GM19467 (cell line): Measurements from ENCODE around the gene RXRB.

ENCODE experiments used
- ATAC-seq: cut with Tn5 transposase; IDR thresholded peaks from one replicate; pipeline ENCODE4 v1.9.1; 2021; ENCODE audit warnings: mild to moderate bottlenecking, moderate library complexity; ENCODE audit not compliant: unreplicated experiment

Gene RXRB

GRCh38 chr6:33177552-33178446 is 22.7 kb downstream of the RXRB start:
- no peak for ATAC-seq

DNA sequence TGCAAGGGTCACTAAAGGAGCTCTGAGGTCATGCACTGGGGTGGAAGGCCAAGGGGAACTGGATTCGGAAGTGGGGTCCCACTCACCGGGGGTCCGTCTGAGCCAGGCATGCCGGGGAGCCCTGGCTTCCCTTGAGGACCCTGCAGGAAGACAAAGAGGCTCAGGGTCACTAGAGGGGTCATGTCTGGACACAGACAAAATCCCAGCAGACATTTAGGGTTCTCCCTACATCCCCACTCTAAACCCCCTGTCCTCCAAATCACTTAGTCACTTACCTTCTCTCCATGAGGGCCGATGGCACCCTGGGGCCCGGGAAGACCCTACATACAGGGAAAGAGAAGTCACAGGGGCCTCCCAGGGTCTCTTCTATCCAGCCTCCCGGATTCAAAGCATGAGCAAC is 23.6 kb downstream of the RXRB start:
- ATAC-seq: no peak

DNA sequence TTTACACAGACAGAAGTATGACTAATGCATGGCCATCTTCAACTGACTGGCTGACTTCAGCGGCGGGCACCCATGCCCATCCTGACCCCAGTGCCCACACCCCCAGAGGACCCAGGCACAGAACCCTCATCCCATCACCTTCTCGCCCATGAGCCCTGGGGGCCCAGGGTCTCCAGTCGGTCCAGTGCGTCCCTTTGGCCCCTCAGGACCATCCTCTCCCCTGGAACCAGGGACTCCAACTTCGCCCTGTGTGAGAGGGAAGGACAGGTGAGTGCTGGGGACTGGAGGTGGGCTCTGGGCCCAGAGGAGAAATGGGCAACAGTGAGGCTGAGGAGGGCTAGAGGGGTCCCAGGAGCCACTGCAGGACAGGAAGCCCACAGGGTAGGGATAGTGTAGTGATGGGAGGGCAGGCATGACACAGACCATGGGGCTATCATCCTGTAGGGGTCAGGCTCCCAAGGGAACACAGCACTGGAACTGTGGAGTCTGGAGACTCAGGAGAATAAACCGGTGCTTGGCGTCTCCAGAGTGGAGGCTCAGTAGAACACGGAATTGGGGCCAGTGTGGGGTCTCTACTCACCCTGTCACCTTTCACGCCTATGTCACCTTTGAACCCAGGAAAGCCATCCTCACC is 24.9 kb downstream of the RXRB start:
- no peak for ATAC-seq

DNA sequence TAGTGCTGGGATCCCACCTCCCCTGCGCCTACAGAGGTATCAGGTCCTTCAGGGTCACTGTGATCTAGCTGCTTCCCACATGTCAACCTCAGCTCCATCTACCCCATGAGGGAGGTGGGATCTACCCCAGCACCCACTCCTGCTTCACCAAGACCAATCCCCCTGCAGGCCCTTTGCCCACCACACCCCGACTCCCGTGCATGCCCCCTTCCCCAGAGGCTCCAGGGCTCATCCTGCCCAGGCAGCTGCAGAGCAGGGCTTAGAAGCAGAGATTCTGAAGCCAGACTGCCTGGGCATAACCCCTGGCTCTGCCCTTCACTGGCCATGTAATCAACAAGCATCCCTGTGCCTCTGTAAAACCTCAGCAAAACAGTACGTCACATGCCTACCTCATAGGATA is 25.7 kb downstream of the RXRB start:
- ATAC-seq: no peak

GRCh38 chr6:33173535-33174180 is 26.8 kb downstream of the RXRB start:
- ATAC-seq: no peak

GRCh38 chr6:33172688-33173534 is 27.6 kb downstream of the RXRB start:
- no peak for ATAC-seq

GRCh38 chr6:33171880-33172687 is 28.4 kb downstream of the RXRB start:
- no peak for ATAC-seq

DNA sequence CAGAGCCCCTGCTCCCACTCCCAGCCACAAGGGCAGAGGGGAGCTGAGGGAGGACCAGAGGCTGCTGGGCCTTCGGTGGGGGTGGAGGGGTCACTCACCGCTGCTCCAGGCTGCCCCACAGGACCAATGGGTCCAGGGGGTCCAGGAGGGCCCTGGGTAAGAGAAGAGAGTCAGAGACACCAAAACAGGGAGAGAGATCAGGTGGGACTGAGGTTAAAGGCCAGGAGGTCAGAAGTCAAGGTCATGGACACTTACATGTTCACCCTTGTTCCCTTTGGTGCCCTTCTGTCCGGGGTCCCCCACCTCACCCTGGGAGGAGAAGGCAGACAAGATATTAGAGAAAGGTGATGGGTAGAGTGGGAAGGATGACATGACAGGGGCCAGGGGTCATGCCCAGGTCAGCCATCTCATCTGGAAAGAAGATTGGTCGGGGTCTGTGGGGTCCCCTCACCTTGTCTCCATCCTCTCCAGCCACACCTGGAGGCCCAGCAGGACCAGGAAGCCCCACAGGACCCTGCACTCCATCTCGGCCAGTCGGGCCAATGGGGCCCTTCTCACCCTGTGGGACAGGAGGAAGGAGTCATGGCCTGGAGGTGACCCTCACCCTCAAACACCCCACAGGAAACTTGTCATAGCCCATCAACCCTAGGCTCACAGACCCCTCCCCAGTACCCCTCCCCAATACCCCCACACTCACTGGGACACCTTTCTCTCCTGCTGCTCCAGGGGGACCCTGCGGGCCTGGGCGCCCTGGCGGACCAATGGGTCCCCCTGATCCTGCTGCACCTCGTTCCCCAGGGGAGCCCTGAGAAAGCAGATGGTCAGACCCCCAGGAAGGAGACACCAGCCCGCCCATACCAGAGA is 29.2 kb downstream of the RXRB start:
- no peak for ATAC-seq

DNA sequence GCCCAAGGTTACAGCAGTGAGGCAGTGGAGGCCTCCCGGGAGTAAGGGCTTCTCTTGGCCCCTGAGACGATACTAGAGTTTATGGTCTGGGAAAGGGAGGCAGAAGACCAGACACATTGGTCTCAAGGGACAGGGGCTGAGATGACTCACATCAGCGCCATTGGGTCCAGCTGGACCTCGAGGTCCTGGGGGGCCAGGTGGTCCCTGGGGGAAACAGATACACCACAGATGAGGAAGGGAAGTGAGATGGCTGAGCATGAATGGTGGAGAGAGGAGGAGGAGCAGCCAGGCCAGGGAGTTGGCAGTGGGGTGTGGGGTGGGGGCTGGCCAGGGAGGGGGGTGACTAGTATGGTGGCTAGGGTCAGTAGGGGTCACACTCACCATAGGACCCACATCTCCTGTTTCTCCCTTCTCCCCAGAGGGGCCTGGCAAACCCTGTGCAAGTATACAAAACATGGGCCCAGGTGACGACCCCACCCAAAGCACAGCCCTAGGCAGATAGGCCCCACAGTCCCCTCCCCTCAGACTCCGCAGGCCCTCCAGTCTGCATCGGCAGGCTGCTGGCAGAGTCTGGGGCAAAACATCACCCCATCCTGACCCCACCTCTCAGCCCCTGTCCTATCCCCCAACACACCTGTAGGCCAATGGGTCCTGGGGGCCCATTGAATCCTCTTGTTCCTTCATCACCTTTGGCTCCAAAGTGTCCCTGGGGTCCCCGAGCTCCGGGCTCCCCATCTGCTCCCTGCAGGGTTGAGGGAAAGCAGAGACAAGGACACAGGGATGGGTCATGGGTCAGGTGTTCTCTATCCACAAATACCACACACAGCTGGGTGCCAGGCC is 30.1 kb downstream of the RXRB start:
- no peak for ATAC-seq

- ATAC-seq: no peak
Measured at GRCh38 chr6:33169291-33170175, 30.9 kb downstream of the RXRB start.

DNA sequence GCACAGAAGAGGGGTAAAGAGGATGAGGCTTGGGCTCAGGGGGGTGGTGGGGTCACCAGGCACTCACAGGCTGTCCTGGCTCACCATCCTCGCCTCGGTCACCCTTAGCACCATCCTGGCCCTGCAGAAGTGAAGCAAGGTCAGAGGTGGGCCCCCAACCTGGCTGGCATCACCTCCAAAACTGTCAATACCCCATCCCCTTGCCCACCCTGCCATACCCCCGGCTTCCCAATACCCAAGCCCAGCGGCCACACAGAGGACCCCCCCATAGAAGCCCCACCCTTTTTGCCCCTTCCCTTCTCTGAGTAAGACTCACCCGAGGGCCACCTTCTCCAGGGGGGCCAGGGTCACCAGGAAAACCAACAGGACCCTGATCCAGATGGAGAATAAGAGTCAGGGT is 31.8 kb downstream of the RXRB start:
- ATAC-seq: no peak

- ATAC-seq: no peak
Measured at GRCh38 chr6:33168284-33168601, 32.2 kb downstream of the RXRB start.

GRCh38 chr6:33167374-33168283 is 32.8 kb downstream of the RXRB start:
- ATAC-seq: no peak

GRCh38 chr6:33166811-33167210 is 33.7 kb downstream of the RXRB start:
- ATAC-seq: no peak

DNA sequence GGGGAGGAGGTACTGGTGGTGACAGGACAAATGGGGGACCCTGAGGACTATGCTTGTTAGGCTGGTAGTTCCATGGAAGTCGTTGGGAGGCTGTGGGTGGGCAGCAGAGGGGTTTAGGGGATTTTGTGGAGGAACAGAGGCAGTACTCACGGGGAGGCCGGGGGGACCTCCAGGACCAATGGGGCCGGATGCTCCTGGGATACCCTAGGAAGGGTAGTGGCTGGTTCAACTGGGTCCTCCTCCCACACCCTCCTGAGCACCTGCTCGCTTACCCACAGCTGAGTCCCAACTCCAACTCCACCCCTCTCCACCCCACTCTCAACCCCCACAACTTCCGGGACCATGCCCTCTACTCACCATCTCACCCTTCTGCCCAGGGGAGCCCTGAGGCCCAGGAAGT is 34.1 kb downstream of the RXRB start:
- ATAC-seq: no peak

GRCh38 chr6:33165581-33166258 is 34.7 kb downstream of the RXRB start:
- no peak for ATAC-seq
